Left renal pelvis (tissue), 4 donors: Measurements from ENCODE around the gene CTRB2. TPM values are rescaled to one million over a fixed set of nuclear protein-coding genes. Genes with fewer than 3 reads are reported as not detected.
"Not testable (repeated sequence)": the region's sequence is repeated elsewhere in the genome, so short reads cannot be mapped to it uniquely, and the experiment has no call there.

Source experiments
- DNase-seq, 4 donors: peaks; one replicate each; pipeline ENCODE4 v3.0.0-alpha.2; 2013; ENCODE audit warnings: low read depth in 4 of 4, low spot score in 3 of 4
- polyA plus RNA-seq, 4 donors: library from polyadenylated mRNA; unstranded; fragments of 120-200 nt; gene quantifications; one replicate each; pipeline ENCODE4 v1.2.1, GENCODE V29; 2013; ENCODE audit not compliant: insufficient read length in 4 of 4

CTRB2 gene
- polyA plus RNA-seq, 4 donors, result 0.09 TPM; not detected in 3

DNA sequence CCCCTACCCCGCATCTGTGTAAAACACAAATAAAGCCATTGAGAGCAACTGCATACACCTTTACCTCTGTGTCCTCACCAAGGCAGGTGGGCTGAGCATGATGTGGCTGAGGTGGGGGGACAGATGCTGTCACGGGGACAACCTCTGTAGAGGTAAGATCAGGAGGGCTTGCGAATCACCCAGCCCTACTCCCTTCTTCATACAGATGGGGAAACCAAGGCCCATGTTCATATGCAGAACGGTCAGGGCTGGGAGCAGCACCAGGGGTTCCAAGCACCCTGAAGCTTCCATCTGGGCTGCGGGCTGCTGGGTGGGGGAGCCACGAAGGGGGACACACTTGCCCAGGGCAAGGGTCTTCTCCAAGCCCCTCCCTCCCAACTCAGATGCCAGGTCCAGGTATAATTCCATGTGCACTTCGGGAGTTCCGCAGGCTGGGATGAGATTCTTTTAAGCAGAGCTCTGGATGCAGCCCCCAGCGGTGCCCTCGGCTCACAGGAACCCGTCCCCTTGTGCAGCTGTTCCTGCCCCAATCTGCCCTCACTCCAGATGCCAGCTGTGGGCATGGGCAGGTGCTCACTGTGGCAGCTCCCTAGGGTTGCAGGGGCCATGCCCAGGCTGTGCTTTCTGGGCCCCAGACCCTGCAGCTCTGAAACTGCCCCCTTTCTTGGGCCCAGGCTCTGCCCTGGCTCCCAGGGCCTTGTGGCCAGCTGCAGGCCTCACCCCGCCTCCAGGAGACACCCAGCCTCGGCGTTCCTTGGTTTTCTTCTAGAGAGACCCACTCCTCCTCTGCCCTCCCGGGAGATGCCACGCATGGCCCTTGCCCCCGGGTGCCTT is 21.4 kb upstream of the CTRB2 start:
- no peak for DNase-seq

DNA sequence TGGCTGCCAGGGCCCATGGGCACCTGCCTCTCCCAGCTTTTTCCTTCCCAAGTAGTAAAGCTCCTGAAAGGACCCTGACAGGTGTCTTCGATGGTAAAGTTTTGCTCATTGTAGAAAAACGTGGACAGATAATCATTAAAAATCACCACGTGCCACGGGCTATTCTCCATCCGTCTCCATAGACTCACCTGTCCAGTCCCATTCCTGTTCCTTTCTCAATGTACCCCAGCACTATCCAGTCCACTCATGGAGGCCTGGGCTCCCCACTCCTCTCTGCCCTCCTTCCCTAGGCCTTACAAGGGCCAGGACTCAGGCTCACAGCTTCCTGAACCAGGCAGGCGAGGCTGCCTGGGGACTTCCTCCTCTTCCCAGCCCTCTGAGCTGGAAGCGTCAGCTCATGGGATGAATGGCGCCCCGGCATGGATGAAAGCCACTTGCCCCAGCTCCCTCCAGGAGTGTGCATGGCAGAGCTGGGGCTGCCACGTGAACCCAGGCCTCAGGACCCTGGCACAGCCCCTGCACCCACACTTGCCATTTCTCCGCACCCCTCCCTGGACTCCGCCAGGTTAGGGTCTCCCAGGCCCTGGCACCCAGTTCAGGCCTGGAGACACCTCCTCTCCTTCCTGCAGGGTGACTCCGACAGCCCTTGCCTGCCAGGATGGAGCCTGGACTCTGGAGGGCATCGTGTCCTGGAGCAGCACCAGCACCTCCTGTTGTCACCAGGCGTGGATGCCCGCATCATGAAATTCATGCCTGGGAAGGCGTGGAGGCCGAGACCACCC is 20.6 kb upstream of the CTRB2 start:
- no peak for DNase-seq

DNA sequence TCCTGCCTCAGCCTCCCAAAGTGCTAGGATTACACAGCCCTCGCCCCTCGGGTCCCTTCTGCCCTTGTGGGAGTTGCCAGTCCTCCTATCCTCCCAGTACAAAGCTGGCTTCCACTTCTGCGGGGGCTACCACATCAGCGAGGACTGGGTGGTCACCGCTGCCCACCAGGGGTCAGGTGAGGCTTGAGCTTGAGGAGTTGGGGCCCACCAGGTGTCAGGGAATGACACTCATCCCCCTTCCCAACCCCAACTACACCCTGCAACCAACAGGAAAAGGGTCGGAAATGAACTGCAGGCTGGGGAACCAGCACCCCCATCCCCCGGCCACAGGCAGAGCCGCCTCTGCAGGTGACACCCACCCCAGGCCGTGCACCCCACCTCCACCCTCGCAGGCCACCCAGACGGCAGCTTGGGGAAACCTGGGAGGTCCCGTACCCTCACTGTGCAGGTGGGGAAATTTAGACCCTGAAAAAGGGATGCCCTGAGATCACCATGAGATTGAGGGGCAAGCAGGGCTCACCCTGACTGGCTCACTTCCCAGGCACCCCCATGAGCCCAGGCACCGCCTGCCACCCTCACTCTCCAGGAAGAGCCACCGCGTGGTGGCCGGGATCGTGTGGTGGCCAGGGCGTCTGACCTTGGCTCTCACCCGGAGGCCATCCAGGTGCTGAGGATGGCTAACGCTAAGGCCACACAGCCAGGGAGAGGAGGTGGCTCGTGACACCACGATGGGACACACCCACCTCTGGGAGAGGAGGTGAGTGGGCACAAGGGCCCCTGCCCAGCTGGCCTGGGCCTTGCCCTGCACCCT is 19.8 kb upstream of the CTRB2 start:
- DNase-seq, result no peak

DNA sequence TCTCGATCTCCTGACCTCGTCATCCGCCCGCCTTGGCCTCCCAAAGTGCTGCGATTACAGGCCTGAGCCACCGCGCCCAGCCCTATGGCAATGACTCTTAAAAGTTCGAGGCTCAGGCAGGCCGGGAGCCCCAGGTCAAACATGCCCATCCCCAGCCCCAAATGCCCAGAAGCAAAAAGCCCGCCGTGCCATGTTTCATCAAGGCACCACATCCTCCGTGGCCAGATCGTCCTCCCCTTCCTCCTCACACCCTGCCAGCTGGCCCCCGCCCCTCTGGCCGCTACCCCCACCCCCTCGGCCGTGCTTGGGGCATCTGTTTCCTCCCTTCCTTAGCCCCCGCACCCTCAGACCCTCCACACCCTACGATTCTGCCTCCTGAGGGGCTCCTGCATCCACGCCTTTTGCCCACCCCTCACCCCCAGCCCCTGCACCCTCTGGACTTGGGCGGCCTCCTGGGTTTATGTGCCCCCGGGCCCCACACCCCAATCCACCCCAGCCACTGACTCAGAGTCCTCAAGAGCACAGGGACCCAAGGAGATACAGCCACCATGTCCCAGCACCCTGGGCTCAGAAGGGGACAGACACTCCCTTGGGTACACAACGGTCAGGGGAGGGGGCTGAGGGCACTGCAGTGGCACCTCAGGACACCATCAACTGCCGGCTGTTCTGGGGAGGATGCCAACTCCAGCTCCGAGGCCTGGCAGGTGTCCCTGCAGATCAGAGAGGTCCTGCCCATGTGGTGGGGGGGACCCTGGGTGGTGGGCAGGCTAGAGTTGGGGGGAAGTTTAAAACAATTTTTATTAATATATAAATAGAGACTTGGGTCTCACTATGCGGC is 18.9 kb upstream of the CTRB2 start:
- DNase-seq, result no peak

DNA sequence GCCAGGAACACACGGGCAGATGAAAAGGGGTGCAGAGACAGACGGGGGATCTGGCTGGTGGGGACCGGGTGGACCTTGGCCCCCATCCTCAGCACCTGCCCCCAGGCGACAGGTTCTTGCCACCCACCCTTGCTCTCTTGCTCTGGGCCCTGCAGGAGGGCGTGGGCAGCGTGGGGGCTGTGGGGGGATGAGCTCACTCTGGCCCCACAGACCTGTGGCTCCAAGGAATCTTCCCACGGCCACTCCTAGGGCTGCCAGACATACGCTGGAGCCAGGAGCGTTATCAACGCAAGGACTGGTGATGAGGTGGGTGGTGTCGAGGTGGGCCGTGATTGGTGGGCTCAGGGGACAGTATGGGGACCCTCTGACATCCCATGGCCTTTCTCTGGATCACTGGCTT is 18.1 kb upstream of the CTRB2 start:
- DNase-seq, result no peak

DNA sequence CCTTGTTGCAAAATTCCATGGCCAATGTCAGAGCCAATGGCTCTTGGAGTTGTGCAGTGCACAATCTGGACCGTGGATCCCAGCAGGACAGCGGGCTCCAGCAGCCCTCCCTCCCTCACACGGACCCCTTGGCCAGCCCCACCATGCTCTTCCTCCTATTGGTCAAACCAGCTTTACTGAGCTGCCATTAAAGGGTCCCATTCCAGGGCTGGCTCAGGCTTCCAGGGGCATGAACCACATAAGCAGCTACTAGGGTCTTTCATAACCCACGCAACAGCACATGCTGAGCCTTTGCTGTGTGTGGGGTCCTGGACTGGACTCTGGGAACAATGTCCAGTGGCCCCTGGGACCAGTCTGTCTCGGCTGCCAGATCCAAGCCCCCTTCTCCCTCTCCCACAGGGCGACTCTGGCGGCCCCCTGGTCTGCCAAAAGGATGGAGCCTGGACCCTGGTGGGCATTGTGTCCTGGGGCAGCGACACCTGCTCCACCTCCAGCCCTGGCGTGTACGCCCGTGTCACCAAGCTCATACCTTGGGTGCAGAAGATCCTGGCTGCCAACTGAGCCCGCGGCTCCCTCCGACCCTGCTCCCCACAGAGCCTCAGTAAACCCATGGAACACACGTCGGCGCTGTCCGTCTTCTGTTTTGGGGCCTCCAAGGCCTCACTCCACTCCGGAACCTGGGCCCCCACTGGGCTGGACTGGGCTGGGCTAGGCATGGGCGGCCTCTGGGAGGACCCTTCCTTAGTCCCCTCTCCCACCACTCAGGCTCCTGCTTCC is 17.5 kb upstream of the CTRB2 start:
- DNase-seq, result no peak

DNA sequence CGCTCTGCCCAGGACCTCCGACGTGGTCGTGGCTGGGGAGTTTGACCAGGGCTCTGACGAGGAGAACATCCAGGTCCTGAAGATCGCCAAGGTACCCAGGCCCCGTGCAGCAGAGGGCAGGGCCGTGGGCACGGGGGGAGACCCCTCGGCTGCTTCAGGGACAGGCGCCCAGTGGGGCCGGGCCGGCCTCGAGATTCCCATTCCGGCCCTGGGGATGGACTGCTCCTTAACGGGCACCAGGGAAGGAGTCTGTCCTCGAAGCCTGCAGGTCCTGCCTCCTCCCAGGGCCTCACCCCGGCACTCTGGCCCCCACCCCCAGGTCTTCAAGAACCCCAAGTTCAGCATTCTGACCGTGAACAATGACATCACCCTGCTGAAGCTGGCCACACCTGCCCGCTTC is 16.2 kb upstream of the CTRB2 start:
- DNase-seq, result not testable (repeated sequence)

DNA sequence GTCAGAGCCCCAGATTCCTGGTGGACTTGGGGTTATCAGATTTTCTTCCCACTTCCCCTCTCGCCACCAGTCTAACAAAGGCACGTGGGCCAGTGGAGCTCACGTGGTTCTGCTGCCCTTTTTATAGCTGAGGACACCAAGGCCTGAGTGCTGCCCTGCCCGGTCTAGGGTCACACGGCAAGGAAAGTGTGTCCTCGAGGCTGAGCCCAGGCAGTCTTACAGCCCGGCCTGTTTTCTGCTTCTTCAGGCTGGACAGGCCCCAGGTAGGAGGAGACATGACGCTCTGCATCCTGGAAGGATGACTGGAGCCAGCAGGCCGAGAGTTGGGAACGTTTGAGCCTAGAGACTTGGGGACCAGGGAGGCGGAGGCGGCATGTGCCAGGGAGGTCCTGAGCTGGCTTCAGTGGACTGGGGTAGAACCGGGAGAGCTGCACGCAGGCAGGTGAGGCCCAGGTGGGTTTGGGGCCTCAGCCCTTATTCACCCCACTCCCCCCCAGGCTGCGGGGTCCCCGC is 15.4 kb upstream of the CTRB2 start:
- no peak for DNase-seq

DNA sequence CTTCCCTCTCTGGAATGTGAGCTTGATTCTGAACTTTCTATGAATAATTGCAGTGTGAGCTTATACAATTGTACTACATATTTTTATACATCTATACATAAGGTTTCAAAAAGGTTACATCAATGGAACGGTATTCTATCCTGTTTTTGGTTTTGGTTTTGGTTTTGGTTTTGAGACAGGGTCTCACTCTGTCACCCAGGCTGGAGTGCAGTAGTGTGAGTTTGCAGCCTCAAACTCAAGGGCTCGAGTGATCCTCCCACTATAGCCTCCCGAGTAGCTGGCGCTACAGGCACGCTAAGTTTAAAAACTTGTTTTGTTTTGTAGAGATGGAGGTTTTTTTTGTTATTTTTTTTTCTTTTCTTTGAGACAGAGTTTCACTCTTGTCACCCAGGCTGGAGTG is 12.9 kb upstream of the CTRB2 start:
- no peak for DNase-seq

DNA sequence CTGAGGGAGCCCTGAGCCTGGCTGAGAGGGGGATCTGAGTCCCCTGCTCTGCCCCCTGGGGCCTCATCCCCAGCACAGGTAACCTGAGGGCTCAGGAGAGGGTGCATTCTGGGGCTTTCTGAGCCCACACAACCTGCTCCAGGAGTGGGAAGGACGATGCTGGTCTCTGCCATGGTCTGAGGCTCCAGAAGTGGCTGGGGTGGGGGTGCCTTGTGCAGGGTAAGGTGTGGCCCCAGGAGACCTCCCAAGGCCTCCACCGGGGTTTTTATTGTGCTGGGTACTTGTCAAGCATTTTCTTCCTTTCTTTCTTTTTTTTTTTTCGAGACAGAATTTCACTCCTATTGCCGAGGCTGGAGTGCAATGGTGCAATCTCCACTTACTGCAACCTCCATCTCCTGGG is 12.1 kb upstream of the CTRB2 start:
- DNase-seq, result no peak

DNA sequence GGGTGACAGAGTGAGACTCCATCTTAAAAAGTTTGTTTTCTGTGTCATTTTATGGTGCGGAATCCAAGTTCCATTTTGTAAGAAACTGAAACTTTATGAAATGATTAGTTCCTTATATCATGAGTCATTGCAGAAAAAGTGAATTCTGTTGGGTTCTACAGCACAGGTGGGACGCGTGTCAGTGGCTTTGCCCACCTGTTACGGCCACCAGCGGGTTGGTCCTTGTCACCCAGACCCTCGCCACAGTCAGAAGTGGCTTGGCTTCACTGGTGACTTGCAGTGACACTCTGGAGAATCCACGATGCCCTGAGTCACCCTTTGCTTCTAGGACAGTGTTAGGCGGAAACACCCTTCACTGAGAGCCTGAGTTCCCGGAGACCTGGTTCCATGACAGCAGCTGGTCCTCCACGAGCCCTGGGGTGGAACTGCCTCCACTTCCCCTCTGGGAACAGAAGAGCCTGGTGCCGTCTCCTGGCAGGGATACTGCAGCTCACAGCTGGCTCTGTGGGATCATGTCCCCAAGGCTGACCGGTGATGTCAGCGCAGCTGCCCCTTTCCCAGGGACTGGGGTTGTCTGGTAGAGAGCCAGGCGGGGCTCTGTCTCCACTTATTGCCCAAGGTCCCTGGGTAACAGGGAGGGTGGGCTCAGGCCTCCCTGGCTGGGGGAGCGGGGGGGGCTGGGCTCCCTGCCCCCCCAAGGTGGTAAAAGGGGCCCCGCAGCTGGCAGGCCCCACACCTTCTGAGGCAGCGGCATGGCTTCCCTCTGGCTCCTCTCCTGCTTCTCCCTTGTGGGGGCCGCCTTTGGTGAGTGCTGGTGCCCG is 11.5 kb upstream of the CTRB2 start, which contains the start of gene CTRB1:
Gene CTRB1, plus strand, starts transcription at position 733 of the 821 bp plus-strand sequence. Its CDS starts 20 bp downstream, at position 753.
- DNase-seq, result no peak

DNA sequence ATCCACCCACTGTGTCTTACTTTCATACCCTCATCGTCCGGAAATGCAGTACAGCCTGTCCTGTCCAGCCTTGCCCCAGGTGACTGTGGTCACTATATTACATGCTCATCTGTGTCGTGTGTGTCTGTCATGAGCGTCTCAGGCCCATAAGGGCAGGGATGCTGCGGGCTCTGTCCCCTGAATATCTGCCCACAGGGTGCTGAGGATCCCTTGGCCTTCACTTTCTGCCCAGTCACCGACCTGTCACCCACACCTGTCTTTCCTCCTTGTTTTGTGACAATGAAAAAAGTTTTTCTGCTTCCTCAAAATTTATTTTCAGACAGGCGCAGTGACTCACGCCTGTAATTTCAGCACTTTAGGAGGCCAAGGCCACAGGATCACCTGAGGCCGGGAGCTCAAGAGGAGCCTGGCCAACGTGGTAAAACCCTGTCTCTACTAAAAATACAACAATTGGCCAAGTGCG is 10.5 kb upstream of the CTRB2 start:
- DNase-seq, result no peak

DNA sequence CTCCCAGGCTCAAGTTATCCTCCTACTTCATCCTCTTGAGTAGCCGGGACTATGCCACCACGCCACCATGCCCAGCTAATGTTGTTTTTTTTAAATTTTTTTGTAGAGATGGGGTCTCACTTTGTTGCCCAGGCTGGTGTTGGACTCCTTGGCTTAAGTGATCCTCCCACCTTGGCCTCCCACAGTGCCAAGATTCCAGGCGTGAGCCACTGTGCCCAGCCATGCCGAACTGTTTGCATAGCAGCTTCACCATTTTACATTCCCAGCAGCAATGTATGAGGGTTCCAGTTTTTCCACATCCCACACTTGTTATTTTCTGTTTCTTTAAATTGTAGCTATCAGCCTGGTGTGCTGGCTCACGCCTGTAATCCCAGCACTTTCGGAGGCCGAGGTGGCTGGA is 9.6 kb upstream of the CTRB2 start:
- no peak for DNase-seq

DNA sequence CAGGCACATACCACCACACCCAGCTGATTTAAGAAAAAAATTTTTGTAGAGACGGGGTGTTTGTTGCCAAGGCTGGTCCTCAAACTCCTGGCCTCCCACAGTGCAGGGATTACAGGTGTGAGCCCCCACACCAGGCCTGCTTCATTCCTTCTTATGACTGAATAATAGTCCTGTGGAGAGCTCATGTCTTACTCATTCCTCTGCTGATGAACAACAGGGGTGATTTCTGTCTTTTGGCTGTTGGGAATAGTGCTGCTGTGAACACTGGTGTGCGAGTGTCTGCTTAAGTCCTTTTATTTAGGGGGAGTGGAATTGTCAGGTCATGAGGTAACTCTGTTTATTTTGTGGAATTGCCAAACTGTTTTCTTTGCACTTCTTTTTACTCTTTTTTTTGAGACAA is 9.2 kb upstream of the CTRB2 start:
- no peak for DNase-seq

DNA sequence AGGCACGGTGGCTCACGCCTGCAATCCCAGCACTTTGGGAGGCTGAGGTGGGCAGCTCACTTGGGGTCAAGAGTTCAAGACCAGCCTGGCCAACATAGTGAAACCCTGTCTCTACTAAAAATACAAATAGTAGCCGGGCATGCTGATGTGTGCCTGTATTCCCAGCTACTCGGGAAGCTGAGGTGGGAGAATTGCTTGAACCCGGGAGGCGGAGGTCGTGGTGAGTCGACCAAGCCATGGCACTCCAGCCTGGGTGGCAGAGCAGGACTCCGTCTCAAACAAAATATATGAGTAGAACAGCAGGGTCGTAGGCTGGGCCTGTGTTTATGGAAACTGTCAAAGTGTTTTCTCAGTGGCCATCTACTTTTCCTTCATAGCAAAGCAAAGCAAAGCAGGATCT is 4.3 kb upstream of the CTRB2 start:
- not testable (repeated sequence) for DNase-seq

DNA sequence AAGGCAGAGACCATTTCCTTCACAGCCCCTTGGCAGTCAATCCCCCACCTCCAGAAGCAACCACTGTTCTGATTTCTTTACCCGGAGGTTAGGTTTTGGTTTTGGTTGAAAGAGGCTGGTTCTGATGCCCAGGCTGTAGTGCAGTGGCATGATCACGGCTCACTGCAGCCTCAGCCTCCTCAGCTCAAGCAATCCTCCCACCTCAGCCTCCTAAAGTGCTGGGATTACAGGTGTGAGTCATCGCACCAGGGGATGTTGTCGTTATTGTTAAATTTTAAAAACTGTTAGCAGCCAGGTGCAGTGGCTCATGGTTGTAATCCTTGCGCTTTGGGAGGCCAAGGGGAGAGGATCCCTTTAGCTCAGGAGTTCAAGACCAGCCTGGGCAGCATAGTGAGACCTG is 3.0 kb upstream of the CTRB2 start:
- no peak for DNase-seq

DNA sequence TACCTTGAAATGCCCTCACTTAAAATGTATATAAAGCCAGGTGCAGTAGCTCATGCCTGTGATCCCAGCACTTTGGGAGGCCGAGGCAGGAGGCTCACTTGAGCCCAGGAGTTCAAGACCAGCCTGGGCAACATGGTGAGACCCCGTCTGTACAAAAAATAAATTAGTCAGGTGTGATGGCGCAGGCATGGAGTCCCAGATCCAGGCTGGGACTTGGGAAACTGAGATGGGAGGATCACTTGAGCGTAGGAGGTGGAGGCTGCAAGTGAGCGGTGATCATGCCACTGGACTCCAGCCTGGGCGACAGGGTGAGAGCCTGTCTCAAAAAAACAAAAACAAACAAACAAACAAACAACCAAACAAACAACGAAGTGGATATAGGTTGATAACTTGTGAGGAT is 2.6 kb upstream of the CTRB2 start:
- not testable (repeated sequence) for DNase-seq

DNA sequence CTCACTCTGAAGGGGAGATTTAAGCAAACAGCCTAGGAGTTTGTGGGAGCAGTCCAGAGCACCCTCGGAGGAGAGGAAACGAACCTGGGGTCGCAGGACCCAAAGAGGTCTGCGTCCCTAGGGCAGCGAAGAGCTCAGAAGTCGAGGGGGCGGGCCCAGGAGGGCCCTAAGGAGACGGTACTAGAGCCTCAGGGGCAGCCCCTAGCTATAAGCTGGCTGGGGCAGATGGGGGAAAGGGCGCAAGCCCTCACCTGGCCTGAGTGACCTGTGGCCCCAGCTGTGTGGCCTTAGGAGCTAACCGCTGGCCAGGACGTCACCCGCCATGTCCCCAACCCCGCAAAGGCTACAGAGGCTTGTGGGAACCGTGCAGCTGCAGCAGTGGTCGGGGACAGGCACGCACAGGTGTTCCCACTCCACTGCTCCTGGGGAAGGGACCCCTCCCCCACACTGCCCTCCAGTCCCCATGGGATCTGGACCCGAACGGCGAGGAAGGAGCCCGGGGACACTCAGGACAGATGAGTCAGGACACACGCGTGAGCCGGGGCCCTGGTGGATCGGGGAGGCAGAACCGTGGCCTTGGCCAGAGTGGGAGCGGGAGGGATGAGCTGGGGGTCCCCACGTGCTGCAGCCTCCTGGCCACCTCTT is 2.0 kb upstream of the CTRB2 start:
- DNase-seq, result no peak
